ENCODE data around the gene CEACAM19. TPM values are rescaled to one million over a fixed set of nuclear protein-coding genes. Genes with fewer than 3 reads are reported as not detected.
"Not testable (repeated sequence)": the region's sequence is repeated elsewhere in the genome, so short reads cannot be mapped to it uniquely, and the experiment has no call there.

CEACAM19 gene
- total and polyA plus RNA-seq, 9 of the 15 experiments (the other 6 are each of a cell fraction or from before 2014, with no cell fraction given): 0.15 to 0.30 (median 0.23) TPM; not detected in 5

- H3K36me3 ChIP-seq (ENCODE audit: control insufficient read depth, insufficient read depth, low read length); H3K9me3 ChIP-seq (replicated peaks; ENCODE audit: control insufficient read depth, insufficient read depth, low read depth, low read length); H3K4me2 ChIP-seq (ENCODE audit: insufficient read depth, low read length); BruUV-seq (replicated peaks); H3K9me1 ChIP-seq (ENCODE audit: control insufficient read depth, insufficient read depth, low read length); DNase-seq (ENCODE audit: extremely low read depth in 1 of 4, low spot score in 3 of 4); ATAC-seq; FAIRE-seq; H4K20me1 ChIP-seq (replicated peaks; ENCODE audit: control insufficient read depth, insufficient read depth, low read length); H3K4me3 ChIP-seq; H3K27ac ChIP-seq (ENCODE audit: extremely low read depth, low read depth, low read length); H3K27me3 ChIP-seq (ENCODE audit: control insufficient read depth in 2 of 2, insufficient read depth in 2 of 2, low read length in 2 of 2); H2AFZ ChIP-seq (ENCODE audit: low read depth, low read length); H3K79me2 ChIP-seq (ENCODE audit: control insufficient read depth, insufficient read depth, low read length); H3K9ac ChIP-seq (ENCODE audit: insufficient read depth in 1 of 2, low read depth in 2 of 2, low read length in 2 of 2); intact Hi-C loops (cut with micrococcal nuclease): not testable (repeated sequence)
- H3K4me1 ChIP-seq (replicated peaks in 1 of 2; ENCODE audit: control insufficient read depth in 2 of 2, insufficient read depth in 2 of 2, low read length in 2 of 2): peaks cover 20 to 31% of the 10 kb centered on the region in 2 experiments
- peak; percentile 65 for TF ChIP-seq CEBPB (tag; IDR thresholded peaks at IDR 0.05)
- POLR2A ChIA-PET: interaction anchor here (0.6 to 2.2 kb wide), 3 partner anchors 12 to 443 kb away, joined by 3 to 7 read pairs (median 3); no protein-coding TSS in a partner anchor
- in situ Hi-C loops (cut with MboI): loop anchor here (5.0 kb wide), 2 partner anchors 46 to 149 kb away; no protein-coding TSS in a partner anchor
- CTCF ChIA-PET (ENCODE audit: low intra/inter-chr PET ratio): interaction anchor here (0.9 kb wide), 1 partner anchor 51 kb away, joined by 5 read pairs; no protein-coding TSS in a partner anchor
- WGBS (ENCODE audit: insufficient coverage, low coverage, missing lambda C conversion rate): 100% methylated on average over 1 of the region's 5 CpGs
Measured at GRCh38 chr19:44721369-44721768, 50.1 kb downstream of the CEACAM19 start.

DNA sequence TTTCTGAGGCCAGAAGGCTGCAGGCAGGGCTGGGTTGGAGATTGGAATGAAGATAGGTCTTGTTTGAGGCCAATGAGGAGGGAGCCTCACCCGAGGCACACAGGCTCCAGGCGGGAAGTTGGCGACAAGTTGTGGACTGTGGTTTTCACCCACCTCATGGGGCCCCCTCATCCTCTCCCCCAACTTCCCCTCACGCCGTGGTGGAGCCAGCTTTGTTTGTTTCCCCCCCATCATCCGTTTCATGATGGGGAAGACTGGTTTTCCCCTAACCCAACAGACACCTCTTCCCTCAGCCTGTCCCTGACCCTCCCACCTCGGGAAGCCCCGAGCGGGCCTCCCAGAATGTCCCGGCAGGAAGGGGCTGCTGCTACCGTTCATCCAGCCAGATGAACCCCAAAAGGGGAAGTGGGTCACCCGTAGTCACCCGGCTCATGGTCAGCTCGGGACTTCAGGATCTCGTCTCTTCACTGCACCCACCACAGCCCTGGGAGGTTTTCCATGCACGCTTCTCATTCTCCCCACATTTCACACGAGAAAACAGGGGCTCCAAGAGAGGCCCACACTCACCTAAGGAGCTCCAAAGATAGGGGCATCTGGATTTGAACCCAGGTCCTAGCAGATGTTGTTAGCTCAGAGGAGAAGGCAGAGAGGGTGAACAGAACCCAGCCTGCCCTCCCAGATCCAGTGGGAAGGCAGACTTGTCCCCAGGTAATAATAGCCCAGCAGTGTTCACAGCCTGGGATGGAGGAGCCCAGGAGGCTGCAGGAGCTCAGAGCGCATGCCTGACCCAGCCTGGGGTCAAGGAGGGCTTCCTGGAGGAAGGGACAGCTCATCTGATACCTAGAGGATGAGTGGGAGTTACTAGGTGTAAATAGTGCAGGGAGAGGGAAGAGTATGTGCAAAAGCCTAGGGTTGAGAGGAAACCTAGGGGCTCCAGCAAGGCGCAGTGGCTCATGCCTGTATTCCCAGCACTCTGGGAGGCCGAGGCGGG lies 51.1 kb downstream of the CEACAM19 start:
- H3K4me1 ChIP-seq (replicated peaks in 1 of 2; ENCODE audit: control insufficient read depth in 2 of 2, insufficient read depth in 2 of 2, low read length in 2 of 2): peaks cover 20 to 31% of the 10 kb centered on the region in 2 experiments
- ChIA-PET POLR2A (interaction anchor here (0.6 to 2.2 kb wide), 5 partner anchors 11 to 679 kb away, joined by 3 to 7 read pairs (median 3); no protein-coding TSS in a partner anchor), CTCF (ENCODE audit: low intra/inter-chr PET ratio) (interaction anchor here (0.9 to 1.5 kb wide), 4 partner anchors 50 to 122 kb away, joined by 3 to 5 read pairs (median 4); no protein-coding TSS in a partner anchor)
- peak overlapping the region in 1 of 2 experiments; percentile 81; a peak in 2 of 4 replicates for H3K9ac ChIP-seq (ENCODE audit: insufficient read depth in 1 of 2, low read depth in 2 of 2, low read length in 2 of 2)
- FAIRE-seq (no peak), DNase-seq (ENCODE audit: extremely low read depth in 1 of 4, low spot score in 3 of 4) (peak in 1 of 4 experiments; percentile 27), ATAC-seq (no peak; the same call in 2 of the 3 replicates)
- H3K9me1 ChIP-seq (ENCODE audit: control insufficient read depth, insufficient read depth, low read length): no peaks in the 10 kb centered on the region
- no TSS peak for BruUV-seq (replicated peaks)
- H2AFZ ChIP-seq (ENCODE audit: low read depth, low read length): peak overlapping the region; percentile 66
- no peaks in the 10 kb centered on the region for H3K36me3 ChIP-seq (ENCODE audit: control insufficient read depth, insufficient read depth, low read length)
- H3K79me2 ChIP-seq (ENCODE audit: control insufficient read depth, insufficient read depth, low read length): no peaks in the 10 kb centered on the region
- 28% methylated on average over 20 of the region's 21 CpGs for WGBS (ENCODE audit: insufficient coverage, low coverage, missing lambda C conversion rate)
- in situ Hi-C loops (cut with MboI) (loop anchor here (5.0 kb wide), 2 partner anchors 45 to 150 kb away; no protein-coding TSS in a partner anchor), intact Hi-C loops (cut with micrococcal nuclease) (loop anchor here (2.0 kb wide), 1 partner anchor 34 kb away; no protein-coding TSS in a partner anchor)
- H3K4me3 ChIP-seq: no peak overlapping the region
- no peaks in the 10 kb centered on the region for H4K20me1 ChIP-seq (replicated peaks; ENCODE audit: control insufficient read depth, insufficient read depth, low read length)
- H3K27me3 ChIP-seq (ENCODE audit: control insufficient read depth in 2 of 2, insufficient read depth in 2 of 2, low read length in 2 of 2): no peaks in the 10 kb centered on the region
- H3K27ac ChIP-seq (ENCODE audit: extremely low read depth, low read depth, low read length): no peak overlapping the region
- H3K9me3 ChIP-seq (replicated peaks; ENCODE audit: control insufficient read depth, insufficient read depth, low read depth, low read length): no peaks in the 10 kb centered on the region
- H3K4me2 ChIP-seq (ENCODE audit: insufficient read depth, low read length): peak overlapping the region; percentile 21; the same call in 1 of the 2 replicates
- no peak for TF ChIP-seq CREB1 (IDR thresholded peaks at IDR 0.05)
- no peak for TF ChIP-seq CREB1 (CRISPR knock-in tag; IDR thresholded peaks at IDR 0.05)
- TF ChIP-seq, protein P1, sequence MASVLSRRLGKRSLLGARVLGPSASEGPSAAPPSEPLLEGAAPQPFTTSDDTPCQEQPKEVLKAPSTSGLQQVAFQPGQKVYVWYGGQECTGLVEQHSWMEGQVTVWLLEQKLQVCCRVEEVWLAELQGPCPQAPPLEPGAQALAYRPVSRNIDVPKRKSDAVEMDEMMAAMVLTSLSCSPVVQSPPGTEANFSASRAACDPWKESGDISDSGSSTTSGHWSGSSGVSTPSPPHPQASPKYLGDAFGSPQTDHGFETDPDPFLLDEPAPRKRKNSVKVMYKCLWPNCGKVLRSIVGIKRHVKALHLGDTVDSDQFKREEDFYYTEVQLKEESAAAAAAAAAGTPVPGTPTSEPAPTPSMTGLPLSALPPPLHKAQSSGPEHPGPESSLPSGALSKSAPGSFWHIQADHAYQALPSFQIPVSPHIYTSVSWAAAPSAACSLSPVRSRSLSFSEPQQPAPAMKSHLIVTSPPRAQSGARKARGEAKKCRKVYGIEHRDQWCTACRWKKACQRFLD (CRISPR knock-in tag; IDR thresholded peaks at IDR 0.05): 0 out of 2 replicates have a peak, but pooled peaks have one; percentile 23
- 0 out of 2 replicates have a peak, but pooled peaks have one; percentile 28 for TF ChIP-seq ADNP (tag; IDR thresholded peaks at IDR 0.05)
- peak; percentile 97 for TF ChIP-seq ZFP36 (IDR thresholded peaks at IDR 0.05; ENCODE audit: low read depth, low read length, partially characterized antibody)
- peak; percentile 96 for TF ChIP-seq SPI1 (IDR thresholded peaks at IDR 0.05; ENCODE audit: borderline replicate concordance, low read depth, low read length)
- peak; percentile 66 to 72 for TF ChIP-seq NRF1 (conservative IDR thresholded peaks at IDR 0.05 in 1 of 2, IDR thresholded peaks at IDR 0.05 in 1 of 2)
- no peak for TF ChIP-seq NUFIP1 (IDR thresholded peaks at IDR 0.05; ENCODE audit: partially characterized antibody)
- TF ChIP-seq BCOR (IDR thresholded peaks at IDR 0.05): peak; percentile 75
- TF ChIP-seq ZNF436 (CRISPR knock-in tag; IDR thresholded peaks at IDR 0.05): peak; percentile 59; the same call in 1 of the 2 replicates
- no peak for TF ChIP-seq IFI16 (CRISPR knock-in tag; IDR thresholded peaks at IDR 0.05)
